Endothelial cell of umbilical vein (primary cell): Measurements from ENCODE around the gene MOB1A. TPM values are rescaled to one million over a fixed set of nuclear protein-coding genes. Genes with fewer than 3 reads are reported as not detected.

Experiments used
- BruUV-seq: library from RNA; stranded (reverse); fragments of 400-500 nt; replicated peaks from 2 replicates; lab custom pipeline; 2021; lab: Mats Ljungman, UMichigan
- CTCF ChIA-PET: fragments of 300-600, 350-600 bp; sonication (Branson Sonifier 250); formaldehyde crosslinking; loops from one replicate; lab custom pipeline; 2021; ENCODE audit warnings: antibody characterized with exemption, inconsistent platforms; lab: Charles Lee
- POLR2A ChIA-PET: fragments of 300-600, 350-600 bp; sonication (Branson Sonifier 250); formaldehyde crosslinking; loops from one replicate; lab custom pipeline; 2021; ENCODE audit warnings: antibody characterized with exemption, inconsistent platforms; lab: Charles Lee
- DNase-seq: peaks from one replicate; pipeline ENCODE4 v3.0.0-alpha.2; 2011; ENCODE audit warnings: low read depth, low spot score
- FAIRE-seq: peaks from 2 replicates; lab custom pipeline; 2011; peaks lifted over from hg19 to GRCh38; lab: Jason Lieb, UNC
- H2AFZ ChIP-seq: 2 replicates; pipeline ENCODE4 v1.6.0; 2012; ENCODE audit warnings: low read depth, low read length, control low read depth, inconsistent platforms
- H3K27ac ChIP-seq: 2 replicates; pipeline ENCODE4 v1.5.1; 2011; ENCODE audit warnings: low read depth, mild to moderate bottlenecking, control low read depth, low read length, moderate library complexity; ENCODE audit not compliant: insufficient read depth
- H3K27me3 ChIP-seq, 2 experiments: 2 replicates each; pipeline versions ENCODE4 v1.6.0 to v1.6.1; 2011; ENCODE audit warnings: low read length in 2 of 2, mixed read lengths in 1 of 2; ENCODE audit not compliant: control insufficient read depth in 2 of 2, insufficient read depth in 2 of 2
- H3K36me3 ChIP-seq, 2 experiments: 2 replicates in 1 of 2; 3 replicates in 1 of 2; pipeline ENCODE4 v1.5.1; 2011; ENCODE audit warnings: low read length in 2 of 2, mild to moderate bottlenecking in 1 of 2, moderate library complexity in 1 of 2; ENCODE audit not compliant: control insufficient read depth in 2 of 2, insufficient read depth in 2 of 2; ENCODE audit errors: extremely low read depth in 1 of 2
- H3K4me1 ChIP-seq: 3 replicates; pipeline ENCODE4 v1.5.1; 2011; ENCODE audit warnings: mild to moderate bottlenecking, low read length; ENCODE audit not compliant: control insufficient read depth, insufficient read depth; ENCODE audit errors: extremely low read depth
- H3K4me2 ChIP-seq: 2 replicates; pipeline ENCODE4 v1.6.1; 2011; ENCODE audit warnings: low read length, control low read depth, mixed read lengths; ENCODE audit not compliant: insufficient read depth
- H3K4me3 ChIP-seq, 3 experiments: fragments of 200-600 bp in 1 of 3; sonication (generic), shearing (Covaris generic) in 1 of 3; replicated peaks in 1 of 3; 2 replicates each; pipeline ENCODE4 v1.5.1; 2011 to 2016; ENCODE audit warnings: control low read depth in 3 of 3, low read length in 3 of 3, mild to moderate bottlenecking in 2 of 3, inconsistent platforms in 1 of 3, low read depth in 1 of 3, moderate library complexity in 1 of 3; ENCODE audit not compliant: insufficient read depth in 1 of 3
- H3K79me2 ChIP-seq: 2 replicates; pipeline ENCODE4 v1.6.0; 2012; ENCODE audit warnings: low read length, inconsistent platforms; ENCODE audit not compliant: control insufficient read depth, insufficient read depth
- H3K9ac ChIP-seq: replicated peaks from 2 replicates; pipeline ENCODE3; 2011; ENCODE audit warnings: low read length, control low read depth; ENCODE audit not compliant: insufficient read depth; ENCODE audit errors: extremely low read depth
- H3K9me1 ChIP-seq: replicated peaks from 3 replicates; pipeline ENCODE4 v1.6.0; 2011; ENCODE audit warnings: mild to moderate bottlenecking, low read length; ENCODE audit not compliant: control insufficient read depth, insufficient read depth; ENCODE audit errors: extremely low read depth
- H3K9me3 ChIP-seq: replicated peaks from 2 replicates; pipeline ENCODE4 v1.5.1; 2012; ENCODE audit warnings: low read length, inconsistent platforms; ENCODE audit not compliant: control insufficient read depth, insufficient read depth
- H4K20me1 ChIP-seq: replicated peaks from 2 replicates; pipeline ENCODE3; 2011; ENCODE audit warnings: mild to moderate bottlenecking, low read length; ENCODE audit not compliant: control insufficient read depth, insufficient read depth; ENCODE audit errors: extremely low read depth
- EZH2 ChIP-seq: IDR thresholded peaks from 2 replicates; pipeline ENCODE4 v1.6.1; 2012; ENCODE audit warnings: borderline replicate concordance, low read depth, mild to moderate bottlenecking, moderate library complexity, low read length, inconsistent platforms; ENCODE audit not compliant: severe bottlenecking
- FOS ChIP-seq: IDR thresholded peaks from 2 replicates; pipeline ENCODE4 v1.6.1; 2011; ENCODE audit warnings: mild to moderate bottlenecking, low read length, moderate library complexity, borderline replicate concordance; ENCODE audit not compliant: insufficient read depth
- GATA2 ChIP-seq: IDR thresholded peaks from 2 replicates; pipeline ENCODE4 v1.7.0; 2011; ENCODE audit warnings: low read depth, mild to moderate bottlenecking, moderate library complexity, mixed read lengths, low read length; ENCODE audit not compliant: insufficient read length, insufficient read depth
- JUN ChIP-seq: IDR thresholded peaks from 2 replicates; pipeline ENCODE4 v1.6.1; 2011; ENCODE audit warnings: borderline replicate concordance, low read depth; ENCODE audit not compliant: insufficient read length, insufficient read depth
- MYC ChIP-seq: IDR thresholded peaks from one replicate; pipeline ENCODE4 v1.6.1; 2011; ENCODE audit warnings: mild to moderate bottlenecking, low read depth, low read length
- POLR2A ChIP-seq: IDR thresholded peaks from 2 replicates; pipeline ENCODE4 v1.6.1; 2012; ENCODE audit warnings: low read depth, mild to moderate bottlenecking, control low read depth, low read length
- POLR2AphosphoS5 ChIP-seq: IDR thresholded peaks from 2 replicates; pipeline ENCODE4 v1.6.1; 2012; ENCODE audit warnings: low read depth, mild to moderate bottlenecking, control low read depth, low read length, moderate library complexity; ENCODE audit not compliant: insufficient read depth
- dilution Hi-C: fragments of 300-500 bp; cut with MboI; formaldehyde crosslinking; loops from one replicate; pipeline ENCODE4 v1.15.0; 2019; ENCODE audit warnings: low sequenced_read_pairs; ENCODE audit not compliant: extremely low pct_ligation_motif_present
- intact Hi-C: fragments of 100-400 bp; cut with micrococcal nuclease; formaldehyde crosslinking; loops from one replicate; pipeline ENCODE4 v1.10.0; 2022
- polyA plus RNA-seq, 4 experiments: library from polyadenylated mRNA; depleted of rRNA in 3 of 4; stranded (reverse) in 3 of 4; unstranded in 1 of 4; fragments of >200 nt; gene quantifications; 2 replicates each; pipeline versions ENCODE4 v1.2.1 to v1.2.3, GENCODE V29; 2011 to 2012; ENCODE audit warnings: missing spikeins in 1 of 4
- total RNA-seq: library from RNA; stranded (reverse); gene quantifications from 2 replicates; pipeline ENCODE4 v1.2.3, GENCODE V29; 2021
- TF ChIP-seq, protein P1 (sequence below), 2 donors: IDR thresholded peaks; 1 replicate in 1 of 2; 2 replicates in 1 of 2; pipeline ENCODE4 v1.5.1; 2011; ENCODE audit warnings: low read length in 2 of 2, mild to moderate bottlenecking in 2 of 2, moderate library complexity in 2 of 2, control low read depth in 1 of 2, inconsistent platforms in 1 of 2, low read depth in 1 of 2; ENCODE audit not compliant: insufficient read depth in 1 of 2; ENCODE audit errors: extremely low read depth in 1 of 2
- TF ChIP-seq, protein P2 (sequence below): IDR thresholded peaks from 2 replicates; pipeline ENCODE4 v1.6.1; 2011; ENCODE audit not compliant: insufficient read depth, insufficient read length

The MOB1A gene
- total and polyA plus RNA-seq, 2 donors (not counting 3 experiments of a cell fraction or from before 2014, with no cell fraction given) = 25.3 to 112 TPM

DNA sequence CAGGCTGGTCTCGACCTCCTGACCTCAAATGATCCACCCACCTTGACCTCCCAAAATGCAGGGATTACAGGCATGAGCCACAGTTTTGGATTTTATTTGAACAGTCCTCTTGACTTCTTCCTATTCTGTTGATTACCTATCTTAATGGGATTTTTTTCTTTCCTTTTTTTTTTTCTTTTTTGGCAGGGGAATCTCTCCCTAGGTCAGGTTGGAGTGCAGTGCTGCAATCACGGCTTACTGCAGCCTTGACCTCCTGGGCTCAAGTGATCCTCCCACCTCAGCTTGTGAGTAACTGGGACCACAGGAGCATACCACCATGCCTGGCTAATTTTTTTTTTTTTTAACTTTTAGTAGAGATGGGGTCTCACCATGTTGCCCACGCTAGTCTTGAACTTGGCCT, 22.5 kb upstream of the MOB1A start:
- FAIRE-seq (no peak), DNase-seq (no peak)
- no peak for TF ChIP-seq GATA2
- TF ChIP-seq, protein P1, sequence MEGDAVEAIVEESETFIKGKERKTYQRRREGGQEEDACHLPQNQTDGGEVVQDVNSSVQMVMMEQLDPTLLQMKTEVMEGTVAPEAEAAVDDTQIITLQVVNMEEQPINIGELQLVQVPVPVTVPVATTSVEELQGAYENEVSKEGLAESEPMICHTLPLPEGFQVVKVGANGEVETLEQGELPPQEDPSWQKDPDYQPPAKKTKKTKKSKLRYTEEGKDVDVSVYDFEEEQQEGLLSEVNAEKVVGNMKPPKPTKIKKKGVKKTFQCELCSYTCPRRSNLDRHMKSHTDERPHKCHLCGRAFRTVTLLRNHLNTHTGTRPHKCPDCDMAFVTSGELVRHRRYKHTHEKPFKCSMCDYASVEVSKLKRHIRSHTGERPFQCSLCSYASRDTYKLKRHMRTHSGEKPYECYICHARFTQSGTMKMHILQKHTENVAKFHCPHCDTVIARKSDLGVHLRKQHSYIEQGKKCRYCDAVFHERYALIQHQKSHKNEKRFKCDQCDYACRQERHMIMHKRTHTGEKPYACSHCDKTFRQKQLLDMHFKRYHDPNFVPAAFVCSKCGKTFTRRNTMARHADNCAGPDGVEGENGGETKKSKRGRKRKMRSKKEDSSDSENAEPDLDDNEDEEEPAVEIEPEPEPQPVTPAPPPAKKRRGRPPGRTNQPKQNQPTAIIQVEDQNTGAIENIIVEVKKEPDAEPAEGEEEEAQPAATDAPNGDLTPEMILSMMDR (IDR thresholded peaks at IDR 0.05; ENCODE audit: extremely low read depth in 1 of 2, insufficient read depth in 1 of 2, low read depth in 1 of 2, low read length in 2 of 2) = no peak
- TF ChIP-seq MYC = no peak
- no peak for TF ChIP-seq POLR2A
- TF ChIP-seq POLR2AphosphoS5 = no peak
- no peak for TF ChIP-seq JUN
- TF ChIP-seq, protein P2, sequence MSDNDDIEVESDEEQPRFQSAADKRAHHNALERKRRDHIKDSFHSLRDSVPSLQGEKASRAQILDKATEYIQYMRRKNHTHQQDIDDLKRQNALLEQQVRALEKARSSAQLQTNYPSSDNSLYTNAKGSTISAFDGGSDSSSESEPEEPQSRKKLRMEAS = no peak
- no peak for TF ChIP-seq EZH2
- no peak for TF ChIP-seq FOS
- peaks cover 64% of the 10 kb centered on the region for H3K79me2 ChIP-seq
- dilution Hi-C loops (no loop called here), intact Hi-C loops (no loop called here)
- ChIA-PET POLR2A (no interaction called here), CTCF (interaction anchor here (1.5 to 5.1 kb wide), 2 partner anchors 10 to 23 kb away, joined by 5 to 20 read pairs; partner anchors contain the start of gene MOB1A)
- BruUV-seq = no TSS peak
- H3K36me3 ChIP-seq = no peaks in the 10 kb centered on the region
- no peak overlapping the region for H3K9ac ChIP-seq
- H4K20me1 ChIP-seq = no peaks in the 10 kb centered on the region
- H2AFZ ChIP-seq = no peak overlapping the region
- H3K4me3 ChIP-seq = no peak overlapping the region
- no peak overlapping the region for H3K4me2 ChIP-seq
- no peaks in the 10 kb centered on the region for H3K9me1 ChIP-seq
- no peaks in the 10 kb centered on the region for H3K9me3 ChIP-seq
- H3K27ac ChIP-seq = no peak overlapping the region
- no peaks in the 10 kb centered on the region for H3K27me3 ChIP-seq
- H3K4me1 ChIP-seq = peaks cover 26% of the 10 kb centered on the region
